ENCODE measurements around the gene PRAMEF27.
"Not testable (repeated sequence)": the region's sequence is repeated elsewhere in the genome, so short reads cannot be mapped to it uniquely, and the experiment has no call there.

Gene PRAMEF27

DNA sequence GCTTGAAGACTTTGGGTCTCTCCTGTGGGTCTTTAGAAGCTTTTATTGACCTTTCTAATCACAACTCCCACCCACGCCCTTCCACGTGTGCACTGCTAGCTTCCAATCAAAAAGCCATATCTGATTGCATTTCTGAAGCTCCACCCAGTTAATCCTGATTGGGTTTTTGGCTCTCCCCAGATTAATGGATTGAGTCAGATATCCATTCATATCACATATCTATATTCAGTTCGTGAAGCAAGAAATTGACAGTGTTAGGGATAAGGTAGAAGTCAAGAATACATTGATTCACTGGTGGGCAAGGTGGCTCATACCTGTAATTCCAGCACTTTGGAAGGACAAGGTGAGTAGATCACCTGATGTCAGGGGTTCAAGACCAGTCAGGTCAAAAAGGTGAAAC is at the start of gene PRAMEF27:
Gene PRAMEF27, minus strand, starts transcription at position 101 of the 400 bp plus-strand sequence. CDS start 2,916 bp downstream, outside the sequence.
- not testable (repeated sequence) for DNase-seq

DNA sequence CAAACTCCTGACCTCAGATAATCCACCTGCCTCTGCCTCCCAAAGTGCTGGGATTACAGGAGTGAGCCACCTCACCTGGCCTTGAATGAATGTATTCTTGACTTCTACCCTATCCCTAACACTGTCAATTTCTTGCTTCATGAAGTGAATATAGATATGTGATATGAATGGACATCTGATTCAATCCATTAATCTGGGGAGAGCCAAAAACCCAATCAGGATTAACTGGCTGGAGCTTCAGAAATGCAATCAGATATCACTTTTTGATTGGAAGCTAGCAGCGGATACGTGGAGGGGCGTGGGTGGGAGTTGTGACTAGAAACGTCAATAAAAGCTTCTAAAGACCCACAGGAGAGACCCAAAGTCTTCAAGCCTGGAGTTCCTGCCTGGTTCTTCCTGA is 14.1 kb upstream of the PRAMEF27 start, which contains the start of gene PRAMEF25:
Gene PRAMEF25, plus strand, starts transcription at position 301 of the 400 bp plus-strand sequence. CDS start 2,920 bp downstream, outside the sequence.
- DNase-seq, result not testable (repeated sequence)

DNA sequence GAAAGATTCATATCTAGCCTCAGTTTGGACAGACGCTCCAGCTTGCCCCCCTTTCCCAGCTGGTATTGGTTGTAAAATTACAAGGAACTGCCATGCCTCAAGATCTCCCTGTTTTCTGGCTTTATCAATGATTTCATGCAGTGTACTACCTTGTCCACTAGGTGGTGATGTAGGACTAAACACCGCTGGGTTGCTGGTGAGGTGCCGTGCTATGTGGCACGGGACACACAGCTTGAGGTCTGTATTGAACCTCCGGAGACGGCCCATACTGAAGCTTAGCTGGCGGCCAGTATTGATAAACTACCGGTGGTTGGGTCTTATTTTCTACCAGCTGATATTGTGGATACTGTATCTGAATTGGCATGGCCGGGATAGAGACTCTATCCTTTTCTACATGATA is 36.5 kb downstream of the PRAMEF27 start:
- not testable (repeated sequence) for DNase-seq

DNA sequence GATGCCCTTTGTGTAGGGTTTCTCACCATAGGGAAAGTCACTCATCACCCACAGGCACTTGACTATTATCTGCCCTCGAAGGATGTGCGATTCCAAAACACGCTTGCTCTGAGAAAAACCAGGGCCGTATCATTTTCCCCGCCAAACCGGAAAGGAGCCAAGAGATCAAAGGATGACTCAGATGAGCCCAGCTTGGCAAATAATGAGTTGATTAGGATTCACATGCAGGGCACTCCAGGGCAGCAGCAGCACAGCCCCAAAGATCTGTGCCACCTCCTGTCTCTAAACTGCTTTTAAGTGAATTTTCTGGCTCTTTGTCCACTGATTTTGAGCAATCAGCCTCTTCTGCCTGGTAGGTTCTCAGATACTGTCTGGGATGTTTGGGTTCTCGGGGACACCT is 44.4 kb downstream of the PRAMEF27 start:
- DNase-seq, result not testable (repeated sequence)

DNA sequence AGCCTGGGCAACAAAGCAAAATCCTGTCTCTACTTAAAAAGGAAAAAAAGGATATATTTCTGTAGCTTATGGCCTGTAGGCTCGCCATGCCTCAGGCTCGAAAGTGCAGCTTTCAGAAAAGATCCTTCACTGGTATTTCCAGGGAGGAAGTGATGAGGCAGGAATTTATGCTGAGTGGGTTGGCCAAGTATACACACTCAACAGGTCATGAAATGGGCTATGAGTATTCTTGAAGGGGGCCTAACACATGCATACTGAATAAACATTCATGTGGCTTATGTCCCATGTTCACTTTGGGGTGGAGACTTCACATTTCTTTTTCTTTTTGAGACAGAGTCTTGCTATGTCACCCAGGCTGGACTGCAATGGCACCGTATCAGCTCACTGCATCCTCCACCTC is 47.0 kb downstream of the PRAMEF27 start:
- DNase-seq, result not testable (repeated sequence)

DNA sequence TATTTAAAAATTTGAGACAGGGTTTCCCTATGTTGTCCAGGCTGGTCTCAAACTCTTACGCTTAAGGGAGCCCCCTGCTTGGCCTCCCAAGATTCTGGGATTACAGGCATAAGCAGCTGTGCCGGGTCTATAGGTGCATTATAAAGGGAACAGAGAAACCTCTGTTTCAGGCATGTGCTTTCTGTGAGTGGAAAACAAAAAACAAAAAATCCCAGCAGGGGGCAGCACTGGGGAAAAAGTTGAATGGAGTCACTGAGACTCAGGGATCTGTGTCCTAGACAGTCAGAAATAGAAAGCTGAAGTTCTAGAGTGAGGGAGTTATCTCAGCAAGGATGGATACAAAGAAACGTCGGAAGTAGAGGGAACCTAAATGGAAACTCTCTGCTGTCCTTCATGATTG is 50.6 kb downstream of the PRAMEF27 start:
- not testable (repeated sequence) for DNase-seq

Data from NCI-H510A (cell line).